COLO668 (cell line): ENCODE measurements around the gene BCL7C.
"Not testable (repeated sequence)": the region's sequence is repeated elsewhere in the genome, so short reads cannot be mapped to it uniquely, and the experiment has no call there.

Experiments used
- DNase-seq: peaks from one replicate; lab custom pipeline; 2025; ENCODE audit not compliant: unreplicated experiment; lab: John Stamatoyannopoulos, UW

BCL7C gene

GRCh38 chr16:30896261-30896888 is 2.5 kb upstream of the BCL7C start, which contains the start of gene CTF1:
Gene CTF1 (plus strand): TSS chr16:30896614. CDS start chr16:30896644, 30 bp downstream.
- no peak for DNase-seq

- no peak for DNase-seq
Measured at GRCh38 chr16:30895627-30896260, 1.9 kb upstream of the BCL7C start.

GRCh38 chr16:30894540-30895368 is 877 bp upstream of the BCL7C start:
- no peak for DNase-seq

- DNase-seq: no peak
Measured at GRCh38 chr16:30893417-30893743, 497 bp downstream of the BCL7C start.

GRCh38 chr16:30892670-30893416 is 1.0 kb downstream of the BCL7C start:
- DNase-seq: no peak

- DNase-seq: not testable (repeated sequence)
Measured at GRCh38 chr16:30891043-30891823, 2.6 kb downstream of the BCL7C start.

- no peak for DNase-seq
Measured at GRCh38 chr16:30889721-30890120, 4.2 kb downstream of the BCL7C start.

GRCh38 chr16:30888856-30889499 is 4.9 kb downstream of the BCL7C start:
- no peak for DNase-seq

GRCh38 chr16:30887927-30888326 is 6.0 kb downstream of the BCL7C start:
- DNase-seq: no peak

- no peak for DNase-seq
Measured at GRCh38 chr16:30886145-30886544, 7.7 kb downstream of the BCL7C start.

- DNase-seq: no peak
Measured at GRCh38 chr16:30885196-30885595, 8.7 kb downstream of the BCL7C start.

GRCh38 chr16:30884760-30885159 is 9.1 kb downstream of the BCL7C start:
- no peak for DNase-seq

- DNase-seq: no peak
Measured at GRCh38 chr16:30882429-30883310, 11.2 kb downstream of the BCL7C start.

GRCh38 chr16:30876867-30877266 is 17.0 kb downstream of the BCL7C start:
- DNase-seq: peak; percentile 32

- DNase-seq: peak; percentile 31
Measured at GRCh38 chr16:30875871-30876801, 17.7 kb downstream of the BCL7C start.

- peak; percentile 97 for DNase-seq
Measured at GRCh38 chr16:30874821-30875717, 18.8 kb downstream of the BCL7C start.

GRCh38 chr16:30874244-30874820 is 19.5 kb downstream of the BCL7C start:
- peak; percentile 14 for DNase-seq
